CD14-positive monocyte (primary cell): ENCODE results near the gene RNASEH2C. TPM values are rescaled to one million over a fixed set of nuclear protein-coding genes. Genes with fewer than 3 reads are reported as not detected.
A peak's percentile ranks its signal among the peaks of the same experiment; 100 is the strongest.

Experiments
- DNase-seq, 3 donors: peaks; one replicate each; pipeline ENCODE4 v3.0.0-alpha.2; 2011 to 2022
- H2AFZ ChIP-seq: 2 replicates; pipeline ENCODE4 v1.6.0; 2012; ENCODE audit warnings: mild to moderate bottlenecking, low read depth, low read length, inconsistent platforms; ENCODE audit not compliant: insufficient read depth, poor library complexity, severe bottlenecking
- H3K27ac ChIP-seq, 2 donors: 1 replicate in 1 of 2; 2 replicates in 1 of 2; pipeline ENCODE4 v1.5.1; 2012 to 2013; ENCODE audit warnings: low read length in 2 of 2, control low read depth in 1 of 2, inconsistent platforms in 1 of 2, low read depth in 1 of 2, mild to moderate bottlenecking in 1 of 2
- H3K27me3 ChIP-seq, 2 donors: one replicate each; pipeline versions ENCODE4 v1.6.0 to v1.6.1; 2011 to 2013; ENCODE audit warnings: low read length in 2 of 2; ENCODE audit not compliant: control insufficient read depth in 2 of 2, insufficient read depth in 2 of 2
- H3K36me3 ChIP-seq, 2 donors: replicated peaks in 1 of 2; 1 replicate in 1 of 2; 2 replicates in 1 of 2; pipeline versions ENCODE4 v1.5.1 to v1.6.1; 2012 to 2013; ENCODE audit warnings: low read length in 2 of 2, control low read depth in 1 of 2, inconsistent platforms in 1 of 2, mild to moderate bottlenecking in 1 of 2; ENCODE audit not compliant: insufficient read depth in 2 of 2, control insufficient read depth in 1 of 2
- H3K4me1 ChIP-seq, 2 donors: 1 replicate in 1 of 2; 2 replicates in 1 of 2; pipeline versions ENCODE4 v1.5.1 to v1.6.1; 2012 to 2013; ENCODE audit warnings: low read length in 2 of 2, control low read depth in 1 of 2, inconsistent platforms in 1 of 2, mild to moderate bottlenecking in 1 of 2, moderate library complexity in 1 of 2; ENCODE audit not compliant: insufficient read depth in 2 of 2, control insufficient read depth in 1 of 2
- H3K4me2 ChIP-seq: replicated peaks from 2 replicates; pipeline ENCODE3; 2012; ENCODE audit warnings: low read length, moderate library complexity, mild to moderate bottlenecking; ENCODE audit not compliant: poor library complexity, severe bottlenecking; ENCODE audit errors: extremely low read depth
- H3K4me3 ChIP-seq, 3 experiments: fragments of 200-600 bp in 1 of 3; sonication (generic) in 1 of 3; replicated peaks in 1 of 3; 1 replicate in 2 of 3; 2 replicates in 1 of 3; pipeline ENCODE4 v1.5.1; 2011 to 2013; ENCODE audit warnings: low read length in 3 of 3, mild to moderate bottlenecking in 3 of 3, control low read depth in 2 of 3, low read depth in 2 of 3, inconsistent platforms in 1 of 3, moderate library complexity in 1 of 3
- H3K79me2 ChIP-seq: 2 replicates; pipeline ENCODE4 v1.6.0; 2012; ENCODE audit warnings: mild to moderate bottlenecking, control low read depth, inconsistent platforms, low read length, moderate library complexity; ENCODE audit not compliant: insufficient read depth
- H3K9ac ChIP-seq: 2 replicates; pipeline ENCODE4 v1.6.0; 2017; ENCODE audit warnings: low read length, mild to moderate bottlenecking; ENCODE audit not compliant: insufficient read depth, poor library complexity, severe bottlenecking
- H3K9me3 ChIP-seq, 2 donors: replicated peaks in 1 of 2; 1 replicate in 1 of 2; 2 replicates in 1 of 2; pipeline versions ENCODE4 v1.5.1 to v1.6.1; 2012 to 2013; ENCODE audit warnings: low read length in 2 of 2, control low read depth in 1 of 2; ENCODE audit not compliant: control insufficient read depth in 1 of 2, insufficient read depth in 1 of 2
- H4K20me1 ChIP-seq: 2 replicates; pipeline ENCODE4 v1.6.0; 2012; ENCODE audit warnings: mild to moderate bottlenecking, low read length, control low read depth, moderate library complexity; ENCODE audit not compliant: insufficient read depth
- H3K27ac Mint-ChIP-seq, 7 donors: one replicate each; pipeline ENCODE4 v1.8.0; 2020; ENCODE audit warnings: mild to moderate bottlenecking in 7 of 7, mixed read lengths in 7 of 7, moderate library complexity in 6 of 7, inconsistent platforms in 2 of 7
- H3K27me3 Mint-ChIP-seq, 3 donors: one replicate each; pipeline ENCODE4 v1.8.0; 2021 to 2022; ENCODE audit warnings: low read depth in 3 of 3, mild to moderate bottlenecking in 3 of 3, mixed read lengths in 3 of 3, moderate library complexity in 3 of 3, inconsistent platforms in 1 of 3
- H3K36me3 Mint-ChIP-seq, 2 donors: one replicate each; pipeline ENCODE4 v1.8.0; 2020; ENCODE audit warnings: mixed read lengths in 2 of 2, inconsistent platforms in 1 of 2, mild to moderate bottlenecking in 1 of 2
- H3K4me1 Mint-ChIP-seq: one replicate; pipeline ENCODE4 v1.8.0; 2020; ENCODE audit warnings: mild to moderate bottlenecking, mixed read lengths
- H3K4me3 Mint-ChIP-seq, 2 donors: one replicate each; pipeline ENCODE4 v1.8.0; 2020; ENCODE audit warnings: mild to moderate bottlenecking in 2 of 2, mixed read lengths in 2 of 2, moderate library complexity in 1 of 2
- H3K9me3 Mint-ChIP-seq, 7 donors: one replicate each; pipeline ENCODE4 v1.8.0; 2020 to 2022; ENCODE audit warnings: mixed read lengths in 7 of 7, mild to moderate bottlenecking in 6 of 7, moderate library complexity in 6 of 7, inconsistent platforms in 2 of 7
- WGBS: methylation state at CpG from one replicate; pipeline ENCODE4 v1.1.5; 2013; ENCODE audit warnings: missing lambda C conversion rate; ENCODE audit not compliant: insufficient coverage; 5-methylcytosine and 5-hydroxymethylcytosine counted together
- intact Hi-C, 2 donors: fragments of 100-400 bp; cut with micrococcal nuclease; formaldehyde crosslinking; loops; one replicate each; pipeline versions ENCODE4 v1.15.0 to v1.15.1; 2023
- polyA plus RNA-seq, 3 donors: library from polyadenylated mRNA; depleted of rRNA in 1 of 3; unstranded in 2 of 3; stranded (reverse) in 1 of 3; fragments of 300-500 nt in 2 of 3; fragments of >200 nt in 1 of 3; fragmentation: Illumina TruSeq in 2 of 3; gene quantifications; 1 replicate in 2 of 3; 2 replicates in 1 of 3; pipeline ENCODE4 v1.2.3, GENCODE V29; 2012 to 2021
- TF ChIP-seq, protein P1 (sequence below): fragments of 200-600 bp; IDR thresholded peaks from one replicate; pipeline ENCODE4 v1.8.0; 2022; ENCODE audit warnings: antibody characterized with exemption, mild to moderate bottlenecking

RNASEH2C gene
- polyA plus RNA-seq, 3 donors = 33.3 to 131 (median 95.2) TPM

DNA sequence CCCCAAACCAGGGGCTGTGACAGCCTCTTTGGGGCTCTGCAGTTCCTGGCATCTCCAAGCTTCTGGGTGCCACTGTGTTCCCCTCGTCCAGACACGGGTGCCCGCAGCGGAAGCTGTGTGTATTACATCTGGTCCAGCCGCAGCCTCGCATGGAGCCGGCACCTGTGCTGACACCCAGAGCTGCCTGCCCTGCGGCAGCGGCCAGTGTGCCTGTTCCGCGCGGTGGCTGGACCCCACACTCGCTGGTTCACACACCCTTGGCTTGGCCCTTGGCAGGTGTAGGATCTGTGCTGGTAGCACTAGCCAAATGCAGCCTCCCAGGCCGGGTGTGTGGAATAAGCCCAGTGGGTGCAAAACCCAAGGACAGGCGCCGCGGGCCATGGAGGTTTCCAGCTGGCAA is 24.5 kb upstream of the RNASEH2C start:
- H3K36me3 Mint-ChIP-seq = no peaks in the 10 kb centered on the region
- no peak overlapping the region for H3K9ac ChIP-seq
- H2AFZ ChIP-seq = no peak overlapping the region
- no peaks in the 10 kb centered on the region for H4K20me1 ChIP-seq
- no peak overlapping the region for H3K4me3 Mint-ChIP-seq
- no peak overlapping the region for H3K27ac Mint-ChIP-seq
- TF ChIP-seq, protein P1, sequence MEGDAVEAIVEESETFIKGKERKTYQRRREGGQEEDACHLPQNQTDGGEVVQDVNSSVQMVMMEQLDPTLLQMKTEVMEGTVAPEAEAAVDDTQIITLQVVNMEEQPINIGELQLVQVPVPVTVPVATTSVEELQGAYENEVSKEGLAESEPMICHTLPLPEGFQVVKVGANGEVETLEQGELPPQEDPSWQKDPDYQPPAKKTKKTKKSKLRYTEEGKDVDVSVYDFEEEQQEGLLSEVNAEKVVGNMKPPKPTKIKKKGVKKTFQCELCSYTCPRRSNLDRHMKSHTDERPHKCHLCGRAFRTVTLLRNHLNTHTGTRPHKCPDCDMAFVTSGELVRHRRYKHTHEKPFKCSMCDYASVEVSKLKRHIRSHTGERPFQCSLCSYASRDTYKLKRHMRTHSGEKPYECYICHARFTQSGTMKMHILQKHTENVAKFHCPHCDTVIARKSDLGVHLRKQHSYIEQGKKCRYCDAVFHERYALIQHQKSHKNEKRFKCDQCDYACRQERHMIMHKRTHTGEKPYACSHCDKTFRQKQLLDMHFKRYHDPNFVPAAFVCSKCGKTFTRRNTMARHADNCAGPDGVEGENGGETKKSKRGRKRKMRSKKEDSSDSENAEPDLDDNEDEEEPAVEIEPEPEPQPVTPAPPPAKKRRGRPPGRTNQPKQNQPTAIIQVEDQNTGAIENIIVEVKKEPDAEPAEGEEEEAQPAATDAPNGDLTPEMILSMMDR = no peak
- 95% methylated on average over 17 of the region's 17 CpGs for WGBS
- no peaks in the 10 kb centered on the region for H3K79me2 ChIP-seq
- intact Hi-C loops = no loop called here
- H3K4me3 ChIP-seq = no peak overlapping the region
- peaks cover 0 to 2% (median 0%) of the 10 kb centered on the region in 7 donors for H3K9me3 Mint-ChIP-seq
- H3K4me1 ChIP-seq = peaks cover 0 to 7% of the 10 kb centered on the region in 2 donors
- H3K4me1 Mint-ChIP-seq = peaks cover 6% of the 10 kb centered on the region
- H3K27me3 Mint-ChIP-seq = peaks cover 0 to 3% (median 1%) of the 10 kb centered on the region in 3 donors
- no peaks in the 10 kb centered on the region for H3K36me3 ChIP-seq
- no peak for DNase-seq
- H3K27ac ChIP-seq = no peak overlapping the region
- H3K27me3 ChIP-seq = peaks cover 0 to 3% of the 10 kb centered on the region in 2 donors
- no peaks in the 10 kb centered on the region for H3K9me3 ChIP-seq
- no peak overlapping the region for H3K4me2 ChIP-seq

DNA sequence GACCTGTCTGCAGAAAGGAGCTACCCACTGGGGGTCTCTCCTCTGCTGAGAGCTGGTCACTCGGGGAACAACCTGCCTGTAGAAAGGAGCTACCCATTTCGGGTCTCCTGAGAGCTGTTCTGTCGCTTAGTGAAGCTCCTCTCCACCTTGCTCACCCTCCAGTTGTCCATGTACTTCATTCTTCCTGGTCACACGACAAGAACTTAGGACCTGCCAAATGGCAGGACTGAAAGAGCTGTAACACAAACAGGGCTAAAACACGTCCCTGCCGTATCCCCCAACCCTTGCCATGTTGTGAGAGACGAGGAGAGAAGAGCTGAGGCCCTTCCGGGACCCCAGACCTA is 24.1 kb upstream of the RNASEH2C start:
- no peaks in the 10 kb centered on the region for H4K20me1 ChIP-seq
- peaks cover 0 to 7% of the 10 kb centered on the region in 2 donors for H3K4me1 ChIP-seq
- TF ChIP-seq, protein P1 = peak; percentile 59
- DNase-seq = no peak
- intact Hi-C loops = loop anchor here in 1 of 2 donors (1.0 kb wide), 1 partner anchor 74 kb away; no protein-coding TSS in a partner anchor
- no peaks in the 10 kb centered on the region for H3K9me3 ChIP-seq
- WGBS = 90% methylated on average over 5 of the region's 8 CpGs
- H3K4me3 ChIP-seq = no peak overlapping the region
- H3K79me2 ChIP-seq = no peaks in the 10 kb centered on the region
- no peak overlapping the region for H3K27ac ChIP-seq
- H3K9me3 Mint-ChIP-seq = peaks cover 0 to 2% (median 0%) of the 10 kb centered on the region in 7 donors
- no peak overlapping the region for H3K9ac ChIP-seq
- H3K27ac Mint-ChIP-seq = no peak overlapping the region
- H3K4me3 Mint-ChIP-seq = no peak overlapping the region
- no peaks in the 10 kb centered on the region for H3K36me3 Mint-ChIP-seq
- no peaks in the 10 kb centered on the region for H3K36me3 ChIP-seq
- H3K4me1 Mint-ChIP-seq = peaks cover 6% of the 10 kb centered on the region
- H2AFZ ChIP-seq = peak overlapping the region; percentile 15
- H3K27me3 ChIP-seq = peaks cover 0 to 3% of the 10 kb centered on the region in 2 donors
- peaks cover 0 to 3% (median 1%) of the 10 kb centered on the region in 3 donors for H3K27me3 Mint-ChIP-seq
- H3K4me2 ChIP-seq = no peak overlapping the region
